Heart left ventricle (tissue), 13 donors: ENCODE measurements around the gene MCTP1.

Experiments used
- POLR2A ChIP-seq, 2 donors: fragments of 450-650 bp; IDR thresholded peaks; one replicate each; pipeline ENCODE4 v1.6.1; 2017; ENCODE audit warnings: antibody characterized with exemption in 2 of 2, mild to moderate bottlenecking in 2 of 2, moderate library complexity in 2 of 2
- TF ChIP-seq, protein P1 (sequence below), 12 donors: fragments of 200-600 bp; sonication (generic) in 4 of 12; IDR thresholded peaks; one replicate each; pipeline versions ENCODE4 v1.5.0 to v1.8.0; 2018 to 2022; ENCODE audit warnings: antibody characterized with exemption in 12 of 12, mild to moderate bottlenecking in 5 of 12
- donor health status: ischemic (EF 13 %, LVEDD 7.1; RV severe dilation, severe dysfunction).
- donor health status: DM: no; HTN: yes; CAD: no.
- donor health status: DM: no; HTN: no; CAD: no.
- donor health status: ischemic (EF 25% LVEDD 6.9; RV normal size, moderate dysfunction).
- donor health status: ischemic (EF 25% LVEDD 5.7; RV mildly dilated, moderate dysfunction).
- donor health status: ischemic (EF 35%, LVEDD 5.7; RV mildly dilated, moderate dysfunction).
- donor health status: nonischemic (EF 11% LVEDD 7.7; RV severe dilation, severe dysfunction).
- donor health status: DM: yes; HTN: yes; CAD: no.
- donor health status: PGD.
- donor health status: ischemic (EF 29% LVEDD 5.4; RV normal size, mild dysfunction).
- donor health status: nonischemic (EF 23%, LVEDD 6.1; RV moderate dilation, normal function).

DNA sequence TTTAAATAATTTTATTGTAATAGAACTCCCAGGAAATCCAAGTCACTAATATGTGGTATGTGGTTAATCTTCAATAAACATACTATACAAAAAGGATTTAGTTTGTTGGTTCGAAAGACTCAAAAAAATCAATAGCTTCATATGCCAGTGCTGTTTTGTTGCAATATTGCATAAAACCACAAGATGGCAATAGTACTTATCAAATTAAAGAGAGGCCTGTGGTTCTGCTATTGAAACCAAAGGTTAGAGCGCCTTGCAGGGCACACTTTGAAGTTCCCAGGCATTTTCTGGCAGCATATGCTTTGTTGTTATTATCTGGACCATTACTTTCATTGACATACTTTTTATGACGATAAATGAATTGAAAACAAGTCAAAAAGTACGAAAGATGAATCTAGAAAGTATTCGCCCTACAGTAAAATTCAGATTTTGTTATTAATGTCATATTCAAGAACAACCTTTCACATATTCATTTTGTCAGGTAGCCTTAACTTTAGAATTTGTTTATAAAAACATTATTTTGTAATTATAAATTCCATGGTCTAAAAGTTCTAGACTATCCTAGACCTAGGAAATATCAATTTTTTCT, 316.3 kb downstream of the MCTP1 start:
- TF ChIP-seq, protein P1, sequence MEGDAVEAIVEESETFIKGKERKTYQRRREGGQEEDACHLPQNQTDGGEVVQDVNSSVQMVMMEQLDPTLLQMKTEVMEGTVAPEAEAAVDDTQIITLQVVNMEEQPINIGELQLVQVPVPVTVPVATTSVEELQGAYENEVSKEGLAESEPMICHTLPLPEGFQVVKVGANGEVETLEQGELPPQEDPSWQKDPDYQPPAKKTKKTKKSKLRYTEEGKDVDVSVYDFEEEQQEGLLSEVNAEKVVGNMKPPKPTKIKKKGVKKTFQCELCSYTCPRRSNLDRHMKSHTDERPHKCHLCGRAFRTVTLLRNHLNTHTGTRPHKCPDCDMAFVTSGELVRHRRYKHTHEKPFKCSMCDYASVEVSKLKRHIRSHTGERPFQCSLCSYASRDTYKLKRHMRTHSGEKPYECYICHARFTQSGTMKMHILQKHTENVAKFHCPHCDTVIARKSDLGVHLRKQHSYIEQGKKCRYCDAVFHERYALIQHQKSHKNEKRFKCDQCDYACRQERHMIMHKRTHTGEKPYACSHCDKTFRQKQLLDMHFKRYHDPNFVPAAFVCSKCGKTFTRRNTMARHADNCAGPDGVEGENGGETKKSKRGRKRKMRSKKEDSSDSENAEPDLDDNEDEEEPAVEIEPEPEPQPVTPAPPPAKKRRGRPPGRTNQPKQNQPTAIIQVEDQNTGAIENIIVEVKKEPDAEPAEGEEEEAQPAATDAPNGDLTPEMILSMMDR (IDR thresholded peaks at IDR 0.05), result peak; percentile 58 to 79 (median 69)
- no peak for TF ChIP-seq POLR2A (IDR thresholded peaks at IDR 0.05)
